HG02870 (cell line): ENCODE results near the gene RANGRF.

Source experiments
- ATAC-seq: cut with Tn5 transposase; IDR thresholded peaks from one replicate; pipeline ENCODE4 v1.9.1; 2021; ENCODE audit warnings: mild to moderate bottlenecking, moderate library complexity; ENCODE audit not compliant: unreplicated experiment

The RANGRF gene

DNA sequence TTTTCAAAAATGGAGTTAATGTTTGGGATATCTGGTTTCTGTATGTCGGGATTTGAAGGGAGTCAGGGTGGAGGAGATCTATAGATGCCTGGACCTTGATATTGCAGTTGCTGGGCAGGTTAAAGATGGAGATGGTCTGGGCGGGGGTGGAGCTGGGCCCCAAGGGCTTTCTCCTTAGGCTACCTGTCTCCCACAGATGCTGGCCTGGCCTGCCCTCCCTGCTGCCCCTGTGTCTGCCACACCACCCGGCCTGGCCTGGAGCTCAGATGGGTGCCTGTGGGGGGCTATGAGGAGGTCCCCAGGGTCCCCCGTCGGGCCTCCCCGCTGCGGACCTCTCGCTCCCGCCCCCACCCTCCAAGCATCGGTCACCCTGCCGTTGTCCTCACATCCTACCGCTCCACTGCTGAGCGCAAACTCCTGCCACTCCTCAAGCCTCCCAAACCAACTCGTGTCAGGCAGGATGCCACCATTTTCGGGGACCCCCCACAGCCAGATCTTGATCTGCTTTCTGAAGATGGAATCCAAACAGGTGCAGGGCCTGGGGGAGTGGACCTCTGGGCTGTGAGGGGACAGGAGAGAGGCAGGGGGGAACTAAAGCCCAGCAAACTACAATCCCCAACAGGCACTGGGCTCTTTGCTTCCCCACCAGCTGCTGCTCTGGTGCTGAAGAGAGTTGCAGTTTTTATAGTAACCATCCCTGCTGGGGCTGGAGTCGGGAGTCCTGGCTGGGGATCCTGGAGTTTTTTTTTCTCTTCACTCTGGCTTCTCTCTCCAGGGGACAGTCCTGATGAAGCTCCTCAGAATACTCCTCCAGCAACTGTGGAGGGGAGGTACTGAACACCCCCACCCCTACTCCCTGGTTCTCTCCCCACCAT, 24.5 kb downstream of the RANGRF start:
- no peak for ATAC-seq

DNA sequence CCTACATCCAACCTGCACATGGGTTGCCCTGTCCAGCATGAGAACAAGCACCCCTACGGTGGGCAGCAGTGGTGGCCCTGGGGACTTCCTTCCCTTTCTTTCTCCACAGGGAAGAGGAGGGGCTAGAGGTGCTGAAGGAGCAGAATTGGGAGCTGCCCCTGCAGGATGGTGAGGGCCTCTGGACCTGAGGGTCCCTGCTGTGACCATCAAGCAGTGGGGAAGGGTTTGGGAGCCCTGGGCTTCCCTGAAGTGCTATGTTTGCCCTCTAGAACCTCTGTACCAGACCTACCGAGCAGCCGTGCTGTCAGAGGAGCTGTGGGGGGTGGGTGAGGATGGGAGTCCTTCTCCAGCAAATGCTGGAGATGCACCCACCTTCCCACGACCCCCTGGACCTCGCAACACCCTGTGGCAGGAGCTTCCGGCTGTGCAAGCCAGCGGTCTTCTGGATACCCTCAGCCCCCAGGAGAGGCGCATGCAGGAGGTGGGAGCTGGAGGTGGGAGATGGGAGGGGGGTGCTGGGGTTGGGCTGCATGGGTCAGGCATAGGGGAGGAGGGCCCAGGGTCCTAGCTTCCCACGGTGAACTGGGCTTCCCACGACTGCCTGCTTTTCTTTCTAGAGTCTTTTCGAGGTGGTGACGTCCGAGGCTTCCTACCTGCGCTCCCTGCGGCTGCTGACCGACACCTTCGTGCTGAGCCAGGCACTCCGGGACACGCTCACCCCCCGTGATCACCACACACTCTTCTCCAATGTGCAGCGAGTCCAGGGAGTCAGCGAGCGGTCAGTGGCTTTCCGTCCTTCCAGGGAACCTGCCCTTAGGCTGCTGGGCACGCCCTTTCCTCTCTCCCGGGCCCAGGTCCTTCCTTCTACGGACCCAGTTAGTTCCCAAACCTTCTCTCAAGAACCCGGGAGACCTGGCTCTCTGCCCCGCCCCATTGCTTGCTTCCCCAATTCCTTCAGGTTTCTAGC, 26.6 kb downstream of the RANGRF start:
- ATAC-seq = no peak

DNA sequence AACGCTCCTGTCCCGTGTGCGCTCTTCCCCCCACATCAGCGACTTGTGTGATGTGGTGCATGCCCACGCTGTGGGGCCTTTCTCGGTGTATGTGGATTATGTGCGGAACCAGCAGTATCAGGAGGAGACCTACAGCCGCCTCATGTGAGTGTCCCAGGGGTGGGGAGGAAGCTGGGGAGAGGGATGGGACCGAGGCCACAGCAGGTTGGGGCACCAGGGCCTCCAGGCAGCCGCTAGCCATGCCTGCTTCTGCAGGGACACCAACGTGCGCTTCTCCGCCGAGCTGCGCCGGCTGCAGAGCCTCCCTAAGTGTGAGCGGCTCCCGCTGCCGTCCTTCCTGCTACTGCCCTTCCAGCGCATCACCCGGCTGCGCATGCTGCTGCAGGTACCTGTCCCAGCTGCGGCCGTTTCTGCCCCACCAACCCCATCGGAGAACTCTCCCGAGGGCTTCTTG, 27.3 kb downstream of the RANGRF start:
- ATAC-seq = no peak

DNA sequence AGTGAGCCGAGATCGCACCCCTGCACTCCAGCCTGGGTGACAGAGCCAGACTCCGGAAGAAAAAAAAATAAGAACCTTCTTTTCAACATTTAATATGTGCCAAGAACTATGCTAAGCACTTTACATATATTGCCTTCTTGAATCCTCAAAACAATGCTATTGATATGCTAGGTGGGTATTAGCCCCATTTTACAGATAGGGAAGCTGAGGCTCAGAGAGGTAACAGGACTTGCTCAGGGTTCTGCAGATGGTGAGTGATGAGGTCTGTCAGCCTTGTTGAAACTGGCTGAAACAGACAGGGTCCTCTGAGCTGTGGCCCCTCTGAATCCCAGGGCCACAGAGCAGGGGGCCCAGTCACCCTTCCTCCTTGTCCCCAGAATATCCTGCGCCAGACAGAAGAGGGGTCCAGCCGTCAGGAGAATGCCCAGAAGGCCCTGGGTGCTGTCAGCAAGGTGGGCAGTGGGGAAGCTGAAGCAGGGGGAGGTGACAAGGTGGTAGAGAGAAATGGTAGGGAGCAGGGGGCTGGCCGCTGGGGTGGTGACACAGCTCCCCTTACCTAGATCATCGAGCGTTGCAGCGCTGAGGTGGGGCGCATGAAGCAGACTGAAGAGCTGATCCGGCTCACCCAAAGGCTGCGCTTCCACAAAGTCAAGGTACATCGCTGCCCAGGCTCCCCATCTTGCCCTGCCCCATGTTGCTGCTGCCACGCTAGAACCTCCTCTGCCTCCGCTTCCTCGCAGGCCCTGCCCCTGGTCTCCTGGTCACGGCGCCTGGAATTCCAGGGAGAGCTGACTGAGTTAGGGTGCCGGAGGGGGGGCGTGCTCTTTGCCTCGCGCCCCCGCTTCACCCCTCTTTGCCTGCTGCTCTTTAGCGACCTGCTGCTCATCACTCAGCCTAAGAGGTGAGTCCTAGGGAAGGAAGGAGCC, 29.8 kb downstream of the RANGRF start:
- no peak for ATAC-seq

DNA sequence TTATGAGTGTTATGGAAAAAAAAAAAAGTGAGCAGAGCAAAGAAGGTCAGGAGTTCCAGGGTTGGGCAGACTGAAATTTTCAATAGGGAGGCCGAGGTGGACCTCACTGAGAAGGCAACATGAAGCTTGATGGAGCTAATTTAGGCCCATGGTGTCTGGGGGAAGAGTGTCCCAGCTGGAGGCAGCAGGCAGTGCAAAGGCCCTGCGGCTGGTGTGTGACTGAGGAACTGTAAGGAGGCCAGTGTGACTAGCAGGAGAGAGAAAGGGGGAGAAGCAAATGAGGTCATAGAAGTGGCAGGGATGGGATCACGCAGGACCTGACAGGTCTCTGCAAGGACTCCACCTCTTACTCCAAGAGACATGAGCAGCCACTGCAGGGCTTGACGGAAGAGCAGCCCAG, 31.8 kb downstream of the RANGRF start:
- no peak for ATAC-seq

DNA sequence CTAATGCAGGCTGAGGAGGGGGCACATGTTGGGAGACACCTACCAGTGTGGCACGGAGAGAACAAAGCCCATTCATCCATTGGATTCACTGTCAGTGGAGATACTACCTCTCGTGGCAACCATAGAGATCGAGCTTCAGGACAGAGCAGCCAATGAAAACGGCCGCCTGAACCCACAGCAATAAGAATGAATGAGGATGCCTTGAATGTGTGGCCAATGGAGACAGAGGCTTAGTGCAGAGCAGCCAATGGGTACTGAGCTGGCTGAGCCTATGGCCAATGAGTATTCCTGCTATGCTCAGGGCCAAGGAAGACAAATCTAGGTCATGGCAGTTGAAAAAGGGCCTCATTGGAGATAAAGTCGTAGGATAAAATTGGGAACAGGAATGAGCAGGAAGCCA, 32.5 kb downstream of the RANGRF start:
- no peak for ATAC-seq

DNA sequence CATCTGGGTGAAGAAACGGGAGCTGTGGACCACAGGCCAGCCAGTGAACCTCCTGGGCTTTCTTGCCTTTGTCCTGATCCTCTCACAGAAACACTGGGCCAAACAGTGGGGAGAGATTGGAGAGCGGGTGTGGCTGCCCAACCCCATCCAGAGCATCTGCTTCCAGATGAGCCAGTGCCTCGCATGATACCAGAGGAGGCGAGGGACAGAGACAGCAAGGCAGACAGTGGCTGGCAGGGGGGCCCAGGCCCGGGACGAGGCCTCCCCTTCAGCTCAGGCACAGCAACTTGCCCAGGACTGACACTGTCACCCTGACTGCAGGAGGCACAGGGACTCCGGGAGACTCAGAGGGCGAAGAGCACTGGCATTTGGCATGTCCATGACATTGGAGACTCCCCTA, 33.6 kb downstream of the RANGRF start:
- ATAC-seq = no peak

DNA sequence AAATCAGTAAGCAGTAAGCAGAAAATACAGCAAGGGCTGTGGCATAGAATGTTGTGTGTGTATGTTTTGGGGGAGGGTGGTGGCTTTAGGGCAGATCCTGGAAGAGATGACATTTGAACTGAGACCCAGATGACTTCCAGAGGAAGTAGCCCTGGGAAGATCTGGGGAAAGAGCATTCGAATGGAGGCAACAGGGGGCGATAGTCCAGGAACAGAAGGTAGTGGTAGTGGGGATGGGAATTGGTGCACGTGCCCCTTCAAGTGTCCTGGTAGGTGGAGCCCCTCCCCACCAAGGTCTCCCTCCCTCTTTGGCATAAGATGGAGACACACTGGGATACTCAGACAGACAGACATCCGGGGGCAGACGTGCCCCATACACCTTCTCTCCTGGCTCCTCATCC, 35.7 kb downstream of the RANGRF start:
- no peak for ATAC-seq

DNA sequence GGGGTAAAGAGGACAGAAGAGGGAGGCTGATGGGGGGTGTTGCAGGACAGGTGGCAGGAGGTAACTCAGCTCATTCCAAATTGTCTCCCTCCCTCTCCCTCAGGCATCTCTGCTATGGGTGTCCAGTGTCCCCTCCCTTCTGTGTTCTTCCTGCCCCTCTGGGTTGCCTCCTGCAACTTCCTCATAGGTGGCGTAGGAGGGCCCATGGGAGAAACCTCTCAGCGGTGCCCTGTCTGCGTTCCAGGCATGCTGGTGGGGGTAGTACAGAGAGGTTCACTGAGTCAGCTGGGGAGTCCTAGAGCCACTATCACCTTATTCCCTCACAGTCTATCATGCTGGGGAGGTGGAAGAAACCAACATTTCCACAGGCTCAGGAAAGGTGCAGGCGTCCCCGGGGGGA, 36.5 kb downstream of the RANGRF start:
- no peak for ATAC-seq

DNA sequence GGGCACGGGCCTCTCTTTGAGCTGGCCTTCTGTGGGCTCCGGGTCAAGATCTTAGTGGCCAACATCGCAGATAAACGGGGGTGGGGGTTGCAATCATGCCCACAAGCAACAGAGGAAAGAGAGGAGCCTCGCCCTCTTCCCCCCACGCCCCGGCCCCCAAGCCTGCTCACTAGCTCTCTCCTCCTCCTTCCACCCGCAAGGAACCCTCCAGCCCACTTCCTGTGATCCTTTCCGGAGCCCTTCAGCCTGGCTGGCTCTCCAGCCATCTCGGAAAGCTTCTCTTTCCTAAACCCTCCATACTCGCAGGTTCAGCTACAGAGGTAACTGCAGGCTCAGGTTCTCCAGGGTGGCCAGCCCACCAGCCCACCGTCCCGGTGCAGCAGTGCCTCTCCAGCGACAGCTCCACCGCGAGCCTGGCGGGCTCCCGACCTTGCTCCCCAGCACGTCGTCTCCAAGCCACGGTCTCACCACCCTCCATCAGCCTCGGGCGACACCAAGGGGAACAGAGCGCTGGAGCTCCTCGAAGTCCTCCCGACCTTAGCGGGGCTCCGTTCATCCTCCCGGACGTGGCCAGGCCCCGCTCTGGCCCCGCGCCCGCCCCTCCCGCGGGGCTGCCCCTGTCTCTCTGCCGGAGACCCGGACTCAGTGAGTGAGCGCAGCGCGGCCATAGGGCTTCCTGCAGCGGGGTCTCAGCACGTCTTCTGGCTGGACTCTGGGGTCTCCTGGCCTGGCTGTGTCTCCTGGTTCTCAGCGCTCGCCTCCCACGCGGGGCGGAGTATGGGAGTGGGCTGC, 38.2 kb downstream of the RANGRF start:
- no peak for ATAC-seq

DNA sequence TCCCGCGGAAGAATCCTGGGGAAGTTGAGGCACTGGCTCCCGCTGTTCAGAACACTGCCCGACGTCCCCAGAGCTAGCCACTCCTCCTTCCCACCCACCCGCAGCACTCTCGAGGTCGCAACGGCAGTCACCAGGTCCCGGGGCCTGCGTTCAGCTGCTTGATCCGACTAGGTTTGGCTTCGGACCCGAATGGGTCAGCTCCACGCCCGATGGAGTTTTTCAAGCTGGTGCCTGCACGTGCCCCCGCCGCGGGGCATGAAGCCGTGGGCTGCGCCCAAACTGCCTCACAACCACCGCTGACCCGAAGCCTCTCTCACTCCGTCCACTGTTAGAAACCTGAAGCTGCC, 38.8 kb downstream of the RANGRF start:
- ATAC-seq = no peak

DNA sequence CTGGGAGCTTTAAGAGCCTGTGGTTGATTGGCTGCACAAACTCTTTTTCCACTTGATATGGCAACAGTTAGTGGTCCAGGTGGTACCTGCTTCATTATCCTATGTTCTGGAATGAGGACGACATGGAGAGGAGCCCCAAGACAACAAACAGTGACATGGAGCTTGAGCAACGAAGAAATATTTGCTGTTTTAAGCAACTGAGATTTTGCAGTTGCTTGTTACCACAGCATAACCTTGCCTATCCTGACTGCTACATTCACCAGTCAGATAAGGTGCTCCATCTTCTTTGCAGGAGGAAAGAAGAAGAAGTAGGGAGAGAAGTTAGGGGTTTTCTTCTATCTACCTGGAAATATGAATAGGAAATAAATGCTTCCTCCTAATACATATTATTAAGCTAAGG, 43.7 kb downstream of the RANGRF start:
- ATAC-seq = no peak

DNA sequence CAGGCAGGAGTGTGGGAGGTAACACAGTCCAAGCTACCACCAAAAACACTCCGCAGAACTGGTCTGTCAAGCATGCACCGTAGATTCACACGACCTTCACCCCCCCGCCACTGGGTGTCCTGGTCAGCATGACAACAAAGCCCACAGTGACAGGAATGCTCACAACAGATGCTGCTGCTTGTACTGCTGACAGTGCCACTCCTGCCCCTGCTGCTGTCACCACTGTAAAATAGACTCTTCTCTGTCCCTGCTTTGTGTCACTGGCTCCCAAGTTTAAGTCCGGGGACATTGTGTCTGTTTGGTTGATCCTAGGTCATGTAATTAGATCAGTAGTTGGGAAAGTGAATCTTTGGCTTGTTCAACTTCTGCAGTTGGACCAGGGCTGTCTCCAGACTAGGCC, 44.2 kb downstream of the RANGRF start:
- no peak for ATAC-seq

DNA sequence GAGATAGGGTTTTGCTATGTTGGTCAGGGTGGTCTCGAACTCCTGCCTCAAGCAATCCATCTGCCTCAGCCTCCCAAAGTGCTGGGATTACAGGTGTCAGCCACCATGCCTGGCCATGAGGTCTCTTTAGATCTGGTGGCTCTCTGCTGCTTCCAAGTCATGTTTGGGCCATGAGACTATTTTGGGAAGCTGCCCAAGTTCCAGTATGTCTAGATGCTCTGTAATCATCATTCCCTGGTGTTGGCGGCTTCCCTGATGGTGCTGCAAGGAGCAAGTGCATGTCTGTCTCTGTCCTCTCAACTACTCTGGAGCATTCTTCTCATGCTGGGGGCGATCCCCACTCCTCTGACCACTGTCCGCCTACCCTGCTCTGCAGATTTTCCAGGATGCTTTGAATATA, 44.8 kb downstream of the RANGRF start:
- no peak for ATAC-seq

DNA sequence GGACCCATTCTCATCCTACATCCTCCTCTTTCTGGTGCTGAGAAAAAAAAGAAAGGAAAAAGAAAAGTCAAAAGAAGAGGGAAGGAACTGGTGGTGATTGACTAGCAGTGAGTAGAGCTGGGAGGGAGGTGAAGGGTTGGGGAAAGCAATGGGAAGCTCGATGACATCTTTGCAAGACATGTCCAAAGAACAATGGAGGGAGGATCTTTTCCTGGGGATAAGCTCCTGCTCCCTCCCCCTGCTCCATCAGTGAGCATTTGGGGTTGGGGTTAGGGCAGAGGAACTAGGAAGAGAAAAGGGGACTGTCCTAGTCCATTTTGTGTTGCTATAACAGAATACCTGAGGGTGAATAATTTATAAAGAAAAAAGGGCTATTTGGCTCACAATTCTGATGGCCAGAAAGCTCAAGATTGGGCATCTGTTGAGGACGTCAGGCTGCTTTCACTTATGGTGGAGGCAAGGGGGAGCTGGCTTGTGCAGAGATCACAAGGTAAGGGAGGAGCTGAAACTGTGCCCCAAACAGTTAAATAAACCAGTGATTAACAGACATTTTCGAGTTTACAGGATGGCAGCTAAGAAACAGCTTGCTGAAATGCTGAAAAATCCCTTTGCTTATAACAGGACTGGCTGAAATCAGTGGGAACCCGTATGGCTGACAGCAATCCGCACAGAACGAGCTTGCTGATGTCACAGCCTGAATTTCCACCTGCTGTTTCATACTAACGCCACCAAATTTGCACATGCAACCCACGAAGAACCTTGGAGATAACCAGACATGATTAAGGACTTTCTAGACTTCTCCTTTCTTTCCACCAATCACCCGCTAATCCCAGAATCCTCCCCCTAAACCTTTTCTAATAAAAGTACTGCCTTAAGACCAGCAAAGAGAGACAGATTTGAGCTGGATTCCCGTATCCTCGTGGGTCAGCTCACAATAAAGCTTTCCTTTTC, 49.6 kb downstream of the RANGRF start:
- no peak for ATAC-seq

DNA sequence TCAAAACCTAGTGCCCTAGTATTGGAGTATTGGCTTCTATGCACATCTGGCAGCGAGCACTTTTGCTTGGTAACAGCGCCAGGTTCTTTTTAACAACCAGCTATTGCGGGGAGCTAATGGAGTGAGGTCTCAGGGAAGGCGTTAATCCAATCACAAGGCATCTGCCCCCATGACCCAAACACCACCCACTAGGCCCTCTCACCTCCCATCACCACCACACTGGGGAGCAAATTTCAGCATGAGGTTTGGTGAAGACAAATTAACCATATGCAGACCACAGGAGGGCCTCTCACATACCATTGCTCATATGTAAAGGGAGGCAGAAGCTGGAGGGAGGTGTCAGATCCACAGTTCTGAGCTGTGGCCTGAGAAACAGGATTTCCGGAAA, 50.3 kb downstream of the RANGRF start:
- ATAC-seq = no peak

DNA sequence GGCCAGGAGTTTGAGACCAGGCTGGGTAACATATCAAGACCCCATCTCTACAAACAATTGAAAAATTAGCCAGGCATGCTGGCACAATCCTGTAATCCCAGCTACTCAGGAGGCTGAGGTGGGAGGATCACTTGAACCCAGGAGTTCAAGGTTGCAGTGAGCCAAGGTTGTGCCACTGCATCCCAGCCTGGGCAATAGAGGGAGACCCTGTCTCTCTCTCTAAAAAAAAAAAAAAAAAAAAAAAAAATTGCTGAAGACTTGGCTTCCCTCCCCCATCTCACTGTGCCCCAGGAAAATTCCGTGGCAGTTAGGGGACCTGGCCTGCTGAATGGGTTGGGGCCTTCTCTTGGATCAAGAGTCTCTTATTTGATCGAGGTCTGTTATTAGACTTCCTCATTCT, 51.1 kb downstream of the RANGRF start, which contains the start of gene ODF4:
Gene ODF4 (plus strand): TSS at position 301 of the 400 bp plus-strand sequence. CDS start 212 bp downstream, outside the sequence.
- no peak for ATAC-seq
